HepG2 (cell line): Measurements from ENCODE around the gene ALDH1A1. TPM values are rescaled to one million over a fixed set of nuclear protein-coding genes. Genes with fewer than 3 reads are reported as not detected.

Experiments used
- MTA3 ChIP-seq: sonication (generic); formaldehyde crosslinking; IDR thresholded peaks from 2 replicates; pipeline ENCODE4 v1.4.0; 2020; ENCODE audit warnings: missing genetic modification reagents
- MZF1 ChIP-seq: sonication (generic); formaldehyde crosslinking; IDR thresholded peaks from 2 replicates; pipeline ENCODE4 v1.8.1; 2023; ENCODE audit warnings: mild to moderate bottlenecking, missing genetic modification reagents, borderline replicate concordance
- NCOA1 ChIP-seq: sonication (generic); formaldehyde crosslinking; IDR thresholded peaks from 2 replicates; pipeline ENCODE4 v1.9.0; 2021; ENCODE audit warnings: missing genetic modification reagents
- PPARG ChIP-seq: conservative IDR thresholded peaks from 2 replicates; pipeline ENCODE4 v1.6.1; 2016; ENCODE audit warnings: missing biosample characterization, missing genetic modification reagents
- PRPF4 ChIP-seq: fragments of 200-400 bp; formaldehyde crosslinking; IDR thresholded peaks from 2 replicates; pipeline ENCODE4 v1.6.1; 2016; ENCODE audit warnings: low read length, low read depth; ENCODE audit not compliant: poor library complexity, severe bottlenecking
- REPIN1 ChIP-seq: sonication (generic); formaldehyde crosslinking; IDR thresholded peaks from 2 replicates; pipeline ENCODE4 v1.8.0; 2022; ENCODE audit warnings: missing genetic modification reagents, low read depth, mild to moderate bottlenecking, borderline replicate concordance
- RFX3 ChIP-seq: IDR thresholded peaks from 2 replicates; pipeline ENCODE4 v1.6.1; 2016; ENCODE audit warnings: missing biosample characterization, missing genetic modification reagents
- SKI ChIP-seq: fragments of 450-650 bp; IDR thresholded peaks from one replicate; pipeline ENCODE4 v1.6.1; 2018; ENCODE audit warnings: mild to moderate bottlenecking; ENCODE audit not compliant: partially characterized antibody
- TEAD3 ChIP-seq: optimal IDR thresholded peaks from 2 replicates; pipeline ENCODE3; 2016; ENCODE audit warnings: borderline replicate concordance
- ZNF749 ChIP-seq: sonication (generic); formaldehyde crosslinking; IDR thresholded peaks from 2 replicates; pipeline ENCODE4 v1.8.0; 2022; ENCODE audit warnings: mild to moderate bottlenecking, missing genetic modification reagents, moderate library complexity, borderline replicate concordance
- polyA plus RNA-seq, 8 experiments: library from polyadenylated mRNA; depleted of rRNA in 3 of 8; stranded (reverse) in 7 of 8; unstranded in 1 of 8; fragments of >200 nt; fragmentation: Illumina TruSeq in 4 of 8; extraction: Trizol in 4 of 8; gene quantifications; 2 replicates each; pipeline versions ENCODE4 v1.2.1 to v1.2.3, GENCODE V29; 2011 to 2016; ENCODE audit warnings: low read depth in 4 of 8, missing spikeins in 1 of 8, mixed read lengths in 1 of 8; ENCODE audit not compliant: insufficient read depth in 1 of 8
- total RNA-seq, 5 experiments: library from RNA; depleted of rRNA; stranded (reverse); fragments of >200 nt; fragmentation: Illumina TruSeq; extraction: Trizol; gene quantifications; 2 replicates each; pipeline ENCODE4 v1.2.3, GENCODE V29; 2016; ENCODE audit warnings: low read depth in 1 of 5
- TF ChIP-seq, protein P1 (sequence below): sonication (generic); formaldehyde crosslinking; IDR thresholded peaks from 2 replicates; pipeline ENCODE4 v1.4.0; 2020; ENCODE audit warnings: mild to moderate bottlenecking, missing genetic modification reagents
- TF ChIP-seq, protein P2 (sequence below): sonication (generic); formaldehyde crosslinking; conservative IDR thresholded peaks from 2 replicates; pipeline ENCODE4 v1.4.0; 2020; ENCODE audit warnings: missing genetic modification reagents
- TF ChIP-seq, protein P3 (sequence below): sonication (generic); formaldehyde crosslinking; conservative IDR thresholded peaks from 2 replicates; pipeline ENCODE4 v1.4.0; 2020; ENCODE audit warnings: missing genetic modification reagents
- TF ChIP-seq, protein P4 (sequence below): sonication (generic); formaldehyde crosslinking; IDR thresholded peaks from 2 replicates; pipeline ENCODE4 v1.8.0; 2022; ENCODE audit warnings: low read depth, missing genetic modification reagents
- TF ChIP-seq, protein P5 (sequence below): sonication (generic); formaldehyde crosslinking; IDR thresholded peaks from 2 replicates; pipeline ENCODE4 v1.8.0; 2022; ENCODE audit warnings: mild to moderate bottlenecking, missing genetic modification reagents, moderate library complexity
- TF ChIP-seq, protein P6 (sequence below): sonication (generic); formaldehyde crosslinking; conservative IDR thresholded peaks from 2 replicates; pipeline ENCODE4 v1.8.0; 2022; ENCODE audit warnings: missing genetic modification reagents
- TF ChIP-seq, protein P7 (sequence below): sonication (generic); formaldehyde crosslinking; IDR thresholded peaks from 2 replicates; pipeline ENCODE4 v1.4.0; 2020; ENCODE audit warnings: mild to moderate bottlenecking, low read depth, missing genetic modification reagents

The ALDH1A1 gene
- total and polyA plus RNA-seq, 2 of the 13 experiments (the other 11 are each of a cell fraction or from before 2014, with no cell fraction given) = 88.2 to 439 TPM

DNA sequence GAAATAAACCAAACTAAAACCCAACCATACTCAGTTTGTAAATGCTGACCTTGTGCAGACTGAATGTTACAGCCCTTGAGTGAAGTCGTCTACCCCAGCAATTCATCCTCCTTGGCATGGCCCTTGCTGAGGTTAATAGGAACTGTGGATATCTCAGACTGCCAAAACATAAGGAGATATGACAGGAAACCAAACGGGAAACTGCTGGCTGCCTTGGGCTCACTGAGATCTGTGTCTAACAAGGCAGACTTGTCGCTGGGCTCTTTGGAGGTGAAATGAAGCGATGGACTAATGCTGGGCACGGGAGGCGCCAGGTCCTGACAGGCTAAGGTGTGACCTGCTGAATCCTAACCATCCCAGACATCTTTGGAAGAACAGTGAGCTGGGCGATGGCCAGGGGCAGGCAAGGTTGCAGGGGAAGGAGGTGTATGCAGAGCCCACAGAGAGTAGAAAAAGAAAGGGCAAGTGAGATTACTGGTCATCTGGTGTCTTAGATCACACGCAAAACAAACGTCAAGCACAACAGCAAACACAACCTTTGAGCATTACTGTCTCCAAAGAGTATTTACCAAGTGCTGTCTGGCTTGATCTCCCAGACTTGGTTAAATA is 44.6 kb upstream of the ALDH1A1 start (continued):
- TF ChIP-seq, protein P1, sequence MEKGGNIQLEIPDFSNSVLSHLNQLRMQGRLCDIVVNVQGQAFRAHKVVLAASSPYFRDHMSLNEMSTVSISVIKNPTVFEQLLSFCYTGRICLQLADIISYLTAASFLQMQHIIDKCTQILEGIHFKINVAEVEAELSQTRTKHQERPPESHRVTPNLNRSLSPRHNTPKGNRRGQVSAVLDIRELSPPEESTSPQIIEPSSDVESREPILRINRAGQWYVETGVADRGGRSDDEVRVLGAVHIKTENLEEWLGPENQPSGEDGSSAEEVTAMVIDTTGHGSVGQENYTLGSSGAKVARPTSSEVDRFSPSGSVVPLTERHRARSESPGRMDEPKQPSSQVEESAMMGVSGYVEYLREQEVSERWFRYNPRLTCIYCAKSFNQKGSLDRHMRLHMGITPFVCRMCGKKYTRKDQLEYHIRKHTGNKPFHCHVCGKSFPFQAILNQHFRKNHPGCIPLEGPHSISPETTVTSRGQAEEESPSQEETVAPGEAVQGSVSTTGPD (CRISPR knock-in tag) = no peak
- TF ChIP-seq, protein P2, sequence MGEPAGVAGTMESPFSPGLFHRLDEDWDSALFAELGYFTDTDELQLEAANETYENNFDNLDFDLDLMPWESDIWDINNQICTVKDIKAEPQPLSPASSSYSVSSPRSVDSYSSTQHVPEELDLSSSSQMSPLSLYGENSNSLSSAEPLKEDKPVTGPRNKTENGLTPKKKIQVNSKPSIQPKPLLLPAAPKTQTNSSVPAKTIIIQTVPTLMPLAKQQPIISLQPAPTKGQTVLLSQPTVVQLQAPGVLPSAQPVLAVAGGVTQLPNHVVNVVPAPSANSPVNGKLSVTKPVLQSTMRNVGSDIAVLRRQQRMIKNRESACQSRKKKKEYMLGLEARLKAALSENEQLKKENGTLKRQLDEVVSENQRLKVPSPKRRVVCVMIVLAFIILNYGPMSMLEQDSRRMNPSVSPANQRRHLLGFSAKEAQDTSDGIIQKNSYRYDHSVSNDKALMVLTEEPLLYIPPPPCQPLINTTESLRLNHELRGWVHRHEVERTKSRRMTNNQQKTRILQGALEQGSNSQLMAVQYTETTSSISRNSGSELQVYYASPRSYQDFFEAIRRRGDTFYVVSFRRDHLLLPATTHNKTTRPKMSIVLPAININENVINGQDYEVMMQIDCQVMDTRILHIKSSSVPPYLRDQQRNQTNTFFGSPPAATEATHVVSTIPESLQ (CRISPR knock-in tag) = no peak
- TF ChIP-seq NCOA1 (CRISPR knock-in tag) = peak; percentile 44; the same call in 1 of the 2 replicates
- TF ChIP-seq, protein P3, sequence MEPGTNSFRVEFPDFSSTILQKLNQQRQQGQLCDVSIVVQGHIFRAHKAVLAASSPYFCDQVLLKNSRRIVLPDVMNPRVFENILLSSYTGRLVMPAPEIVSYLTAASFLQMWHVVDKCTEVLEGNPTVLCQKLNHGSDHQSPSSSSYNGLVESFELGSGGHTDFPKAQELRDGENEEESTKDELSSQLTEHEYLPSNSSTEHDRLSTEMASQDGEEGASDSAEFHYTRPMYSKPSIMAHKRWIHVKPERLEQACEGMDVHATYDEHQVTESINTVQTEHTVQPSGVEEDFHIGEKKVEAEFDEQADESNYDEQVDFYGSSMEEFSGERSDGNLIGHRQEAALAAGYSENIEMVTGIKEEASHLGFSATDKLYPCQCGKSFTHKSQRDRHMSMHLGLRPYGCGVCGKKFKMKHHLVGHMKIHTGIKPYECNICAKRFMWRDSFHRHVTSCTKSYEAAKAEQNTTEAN (CRISPR knock-in tag) = 0 out of 2 replicates have a peak, but pooled peaks have one; percentile 18
- TF ChIP-seq, protein P4, sequence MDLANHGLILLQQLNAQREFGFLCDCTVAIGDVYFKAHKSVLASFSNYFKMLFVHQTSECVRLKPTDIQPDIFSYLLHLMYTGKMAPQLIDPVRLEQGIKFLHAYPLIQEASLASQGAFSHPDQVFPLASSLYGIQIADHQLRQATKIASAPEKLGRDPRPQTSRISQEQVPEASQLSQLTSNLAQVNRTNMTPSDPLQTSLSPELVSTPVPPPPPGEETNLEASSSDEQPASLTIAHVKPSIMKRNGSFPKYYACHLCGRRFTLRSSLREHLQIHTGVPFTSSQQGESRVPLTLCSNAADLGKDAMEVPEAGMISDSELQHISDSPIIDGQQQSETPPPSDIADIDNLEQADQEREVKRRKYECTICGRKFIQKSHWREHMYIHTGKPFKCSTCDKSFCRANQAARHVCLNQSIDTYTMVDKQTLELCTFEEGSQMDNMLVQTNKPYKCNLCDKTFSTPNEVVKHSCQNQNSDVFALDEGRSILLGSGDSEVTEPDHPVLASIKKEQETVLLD = no peak
- no peak for TF ChIP-seq PRPF4
- TF ChIP-seq, protein P5, sequence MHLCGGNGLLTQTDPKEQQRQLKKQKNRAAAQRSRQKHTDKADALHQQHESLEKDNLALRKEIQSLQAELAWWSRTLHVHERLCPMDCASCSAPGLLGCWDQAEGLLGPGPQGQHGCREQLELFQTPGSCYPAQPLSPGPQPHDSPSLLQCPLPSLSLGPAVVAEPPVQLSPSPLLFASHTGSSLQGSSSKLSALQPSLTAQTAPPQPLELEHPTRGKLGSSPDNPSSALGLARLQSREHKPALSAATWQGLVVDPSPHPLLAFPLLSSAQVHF (CRISPR knock-in tag) = no peak
- TF ChIP-seq RFX3 (CRISPR knock-in tag) = no peak
- TF ChIP-seq MTA3 (CRISPR knock-in tag) = no peak
- TF ChIP-seq, protein P6, sequence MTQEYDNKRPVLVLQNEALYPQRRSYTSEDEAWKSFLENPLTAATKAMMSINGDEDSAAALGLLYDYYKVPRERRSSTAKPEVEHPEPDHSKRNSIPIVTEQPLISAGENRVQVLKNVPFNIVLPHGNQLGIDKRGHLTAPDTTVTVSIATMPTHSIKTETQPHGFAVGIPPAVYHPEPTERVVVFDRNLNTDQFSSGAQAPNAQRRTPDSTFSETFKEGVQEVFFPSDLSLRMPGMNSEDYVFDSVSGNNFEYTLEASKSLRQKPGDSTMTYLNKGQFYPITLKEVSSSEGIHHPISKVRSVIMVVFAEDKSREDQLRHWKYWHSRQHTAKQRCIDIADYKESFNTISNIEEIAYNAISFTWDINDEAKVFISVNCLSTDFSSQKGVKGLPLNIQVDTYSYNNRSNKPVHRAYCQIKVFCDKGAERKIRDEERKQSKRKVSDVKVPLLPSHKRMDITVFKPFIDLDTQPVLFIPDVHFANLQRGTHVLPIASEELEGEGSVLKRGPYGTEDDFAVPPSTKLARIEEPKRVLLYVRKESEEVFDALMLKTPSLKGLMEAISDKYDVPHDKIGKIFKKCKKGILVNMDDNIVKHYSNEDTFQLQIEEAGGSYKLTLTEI (CRISPR knock-in tag) = no peak
- TF ChIP-seq REPIN1 (CRISPR knock-in tag) = peak; percentile 56; the same call in 1 of the 2 replicates
- peak; percentile 92 for TF ChIP-seq SKI
- 0 out of 2 replicates have a peak, but pooled peaks have one; percentile 52 for TF ChIP-seq PPARG (CRISPR knock-in tag)
- TF ChIP-seq TEAD3 (CRISPR knock-in tag) = peak; percentile 68
- no peak for TF ChIP-seq MZF1 (CRISPR knock-in tag)
- TF ChIP-seq ZNF749 (CRISPR knock-in tag) = no peak
- TF ChIP-seq, protein P7, sequence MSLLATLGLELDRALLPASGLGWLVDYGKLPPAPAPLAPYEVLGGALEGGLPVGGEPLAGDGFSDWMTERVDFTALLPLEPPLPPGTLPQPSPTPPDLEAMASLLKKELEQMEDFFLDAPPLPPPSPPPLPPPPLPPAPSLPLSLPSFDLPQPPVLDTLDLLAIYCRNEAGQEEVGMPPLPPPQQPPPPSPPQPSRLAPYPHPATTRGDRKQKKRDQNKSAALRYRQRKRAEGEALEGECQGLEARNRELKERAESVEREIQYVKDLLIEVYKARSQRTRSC (CRISPR knock-in tag) = no peak
